GM23338 (cell line): Measurements from ENCODE around the gene ASS1. TPM values are rescaled to one million over a fixed set of nuclear protein-coding genes. Genes with fewer than 3 reads are reported as not detected.

ENCODE experiments used
- ATAC-seq: fragments of 200-7000 bp; cut with Tn5 transposase; 3 replicates; pipeline ENCODE4 v1.9.1; 2020
- DNase-seq: peaks from one replicate; pipeline ENCODE4 v3.0.0-alpha.2; 2015; ENCODE audit warnings: low spot score
- H2AFZ ChIP-seq: fragments of 200-600 bp; sonication (generic); 2 replicates; pipeline ENCODE4 v1.8.0; 2016; ENCODE audit warnings: antibody characterized with exemption, mild to moderate bottlenecking, moderate library complexity
- H3F3A ChIP-seq: fragments of 200-600 bp; sonication (generic); replicated peaks from 2 replicates; pipeline ENCODE4 v1.8.0; 2017; ENCODE audit warnings: antibody characterized with exemption, mixed run types, low read depth
- H3K27ac ChIP-seq: fragments of 200-600 bp; sonication (generic); 2 replicates; pipeline ENCODE4 v1.6.1; 2016; ENCODE audit warnings: low read depth
- H3K27me3 ChIP-seq: fragments of 200-600 bp; sonication (generic); 2 replicates; pipeline ENCODE4 v1.8.0; 2016; ENCODE audit warnings: mild to moderate bottlenecking, mixed run types, moderate library complexity; ENCODE audit not compliant: insufficient read depth
- H3K36me3 ChIP-seq: fragments of 200-600 bp; sonication (generic); 2 replicates; pipeline ENCODE4 v1.8.0; 2016; ENCODE audit warnings: mild to moderate bottlenecking; ENCODE audit not compliant: insufficient read depth
- H3K4me1 ChIP-seq: fragments of 200-600 bp; sonication (generic); 2 replicates; pipeline ENCODE4 v1.8.0; 2016; ENCODE audit warnings: mild to moderate bottlenecking, moderate library complexity; ENCODE audit not compliant: insufficient read depth
- H3K4me2 ChIP-seq: fragments of 200-600 bp; sonication (generic); 2 replicates; pipeline ENCODE4 v1.7.1; 2017; ENCODE audit warnings: mixed run types
- H3K4me3 ChIP-seq: fragments of 200-600 bp; sonication (generic); 2 replicates; pipeline ENCODE4 v1.6.1; 2016; ENCODE audit warnings: mixed run types
- H3K79me2 ChIP-seq: fragments of 200-600 bp; sonication (generic); replicated peaks from 2 replicates; pipeline ENCODE4 v1.8.0; 2017; ENCODE audit warnings: mild to moderate bottlenecking; ENCODE audit not compliant: insufficient read depth
- H3K9me2 ChIP-seq: fragments of 200-600 bp; sonication (generic); 2 replicates; pipeline ENCODE4 v1.8.0; 2017; ENCODE audit not compliant: insufficient read depth
- H4K20me1 ChIP-seq: fragments of 200-600 bp; sonication (generic); replicated peaks from 2 replicates; pipeline ENCODE4 v1.8.0; 2017; ENCODE audit warnings: mild to moderate bottlenecking; ENCODE audit not compliant: insufficient read depth
- H3K27ac Mint-ChIP-seq: 2 replicates; pipeline ENCODE4 v1.8.0; 2020; ENCODE audit warnings: inconsistent platforms, mild to moderate bottlenecking, moderate library complexity, mixed read lengths
- H3K27me3 Mint-ChIP-seq: 3 replicates; pipeline ENCODE4 v1.8.0; 2022; ENCODE audit warnings: low read depth, mild to moderate bottlenecking, moderate library complexity, mixed read lengths, inconsistent platforms; ENCODE audit not compliant: insufficient read depth, poor library complexity
- H3K36me3 Mint-ChIP-seq: 3 replicates; pipeline ENCODE4 v1.8.0; 2021; ENCODE audit warnings: low read depth, mild to moderate bottlenecking, inconsistent platforms, moderate library complexity, mixed read lengths
- H3K4me1 Mint-ChIP-seq: 3 replicates; pipeline ENCODE4 v1.8.0; 2020; ENCODE audit warnings: mild to moderate bottlenecking, inconsistent platforms, mixed read lengths
- H3K4me3 Mint-ChIP-seq: 3 replicates; pipeline ENCODE4 v1.8.0; 2021; ENCODE audit warnings: moderate library complexity, mild to moderate bottlenecking, inconsistent platforms, mixed read lengths
- H3K9me3 Mint-ChIP-seq: 3 replicates; pipeline ENCODE4 v1.8.0; 2020; ENCODE audit warnings: moderate library complexity, mild to moderate bottlenecking, inconsistent platforms, mixed read lengths
- EZH2 ChIP-seq: fragments of 200-600 bp; sonication (generic); IDR thresholded peaks from one replicate; pipeline ENCODE4 v1.8.0; 2017; ENCODE audit warnings: antibody characterized with exemption, mild to moderate bottlenecking, low read depth; ENCODE audit not compliant: unreplicated experiment
- EZH2phosphoT487 ChIP-seq: fragments of 200-600 bp; sonication (generic); IDR thresholded peaks from one replicate; pipeline ENCODE4 v1.8.1; 2018; ENCODE audit warnings: antibody characterized with exemption; ENCODE audit not compliant: unreplicated experiment
- POLR2AphosphoS5 ChIP-seq: IDR thresholded peaks from 2 replicates; pipeline ENCODE4 v1.6.1; 2016; ENCODE audit warnings: antibody characterized with exemption, low read depth
- STAT1 ChIP-seq: IDR thresholded peaks from one replicate; pipeline ENCODE4 v1.6.1; 2016; ENCODE audit warnings: antibody characterized with exemption; ENCODE audit not compliant: unreplicated experiment
- ZNF114 ChIP-seq: fragments of 250-450 bp; sonication (Bioruptor Pico); IDR thresholded peaks from 2 replicates; pipeline ENCODE4 v1.5.0; 2020; ENCODE audit warnings: mild to moderate bottlenecking, moderate library complexity
- polyA plus RNA-seq: library from polyadenylated mRNA; unstranded; fragments of >200 nt; fragmentation: Nextera tagmentation; extraction: Ambion mirVana; gene quantifications from 2 replicates; pipeline ENCODE4 v1.2.1, GENCODE V29; 2016
- total RNA-seq: library from RNA; depleted of rRNA; stranded (reverse); fragments of >200 nt; shearing (Covaris generic); gene quantifications from 2 replicates; pipeline ENCODE4 v1.2.3, GENCODE V29; 2014
- TF ChIP-seq, protein P1 (sequence below), 2 experiments: fragments of 200-600 bp in 1 of 2; sonication (generic) in 1 of 2; conservative IDR thresholded peaks; 2 replicates each; pipeline versions ENCODE4 v1.5.1 to v1.6.1; 2016 to 2017; ENCODE audit warnings: antibody characterized with exemption in 2 of 2, low read depth in 2 of 2, mild to moderate bottlenecking in 2 of 2, moderate library complexity in 1 of 2
- TF ChIP-seq, protein P2 (sequence below): fragments of 250-450 bp; sonication (Bioruptor Pico); IDR thresholded peaks from 2 replicates; pipeline ENCODE4 v1.5.0; 2020; ENCODE audit warnings: mild to moderate bottlenecking, moderate library complexity

Gene ASS1
- total and polyA plus RNA-seq, 2 experiments from 2014 or later = 65.8 to 103 TPM

DNA sequence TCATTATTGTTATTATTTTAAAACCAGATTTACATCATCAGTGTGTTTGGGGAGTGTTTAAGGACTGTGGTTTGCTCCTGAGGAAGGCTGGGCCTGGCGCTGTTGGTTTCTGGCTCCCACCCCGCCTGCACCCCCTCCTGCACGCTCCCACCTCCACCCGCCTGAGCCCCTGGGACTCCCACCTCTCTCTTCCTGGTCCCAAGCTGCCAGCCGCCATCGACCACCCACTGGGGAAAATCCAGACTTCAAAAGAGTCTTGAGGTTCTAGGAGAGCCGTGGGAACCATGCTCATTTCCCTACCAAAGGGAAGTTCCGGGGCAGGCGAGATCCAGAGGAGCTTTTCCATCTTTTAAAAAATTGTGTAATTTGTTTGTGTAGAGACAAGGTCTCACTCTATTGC, 99.6 kb downstream of the ASS1 start:
- H3K9me2 ChIP-seq = no peaks in the 10 kb centered on the region
- H3K36me3 Mint-ChIP-seq = peaks cover 6% of the 10 kb centered on the region; the same call in 2 of the 3 replicates
- H4K20me1 ChIP-seq = no peaks in the 10 kb centered on the region
- no peak overlapping the region for H3K4me2 ChIP-seq
- peaks cover 11% of the 10 kb centered on the region for H3K9me3 Mint-ChIP-seq
- DNase-seq = no peak
- no peak for ATAC-seq
- H3K4me3 Mint-ChIP-seq = no peak overlapping the region
- no peaks in the 10 kb centered on the region for H3K36me3 ChIP-seq
- no peak overlapping the region for H3K27ac ChIP-seq
- H3K79me2 ChIP-seq = no peaks in the 10 kb centered on the region
- H3K4me1 ChIP-seq = peaks cover 6% of the 10 kb centered on the region
- H3K27me3 ChIP-seq = no peaks in the 10 kb centered on the region
- no peak overlapping the region for H3K4me3 ChIP-seq
- 0 out of 2 replicates have a peak, but pooled peaks cover 3% of the 10 kb centered on the region for H3F3A ChIP-seq
- H3K27ac Mint-ChIP-seq = no peak overlapping the region
- H3K4me1 Mint-ChIP-seq = peaks cover 33% of the 10 kb centered on the region
- peaks cover 20% of the 10 kb centered on the region for H3K27me3 Mint-ChIP-seq
- TF ChIP-seq EZH2 (no peak), ZNF114 (no peak), STAT1 (no peak), POLR2AphosphoS5 (no peak), EZH2phosphoT487 (no peak)
- TF ChIP-seq, protein P1, sequence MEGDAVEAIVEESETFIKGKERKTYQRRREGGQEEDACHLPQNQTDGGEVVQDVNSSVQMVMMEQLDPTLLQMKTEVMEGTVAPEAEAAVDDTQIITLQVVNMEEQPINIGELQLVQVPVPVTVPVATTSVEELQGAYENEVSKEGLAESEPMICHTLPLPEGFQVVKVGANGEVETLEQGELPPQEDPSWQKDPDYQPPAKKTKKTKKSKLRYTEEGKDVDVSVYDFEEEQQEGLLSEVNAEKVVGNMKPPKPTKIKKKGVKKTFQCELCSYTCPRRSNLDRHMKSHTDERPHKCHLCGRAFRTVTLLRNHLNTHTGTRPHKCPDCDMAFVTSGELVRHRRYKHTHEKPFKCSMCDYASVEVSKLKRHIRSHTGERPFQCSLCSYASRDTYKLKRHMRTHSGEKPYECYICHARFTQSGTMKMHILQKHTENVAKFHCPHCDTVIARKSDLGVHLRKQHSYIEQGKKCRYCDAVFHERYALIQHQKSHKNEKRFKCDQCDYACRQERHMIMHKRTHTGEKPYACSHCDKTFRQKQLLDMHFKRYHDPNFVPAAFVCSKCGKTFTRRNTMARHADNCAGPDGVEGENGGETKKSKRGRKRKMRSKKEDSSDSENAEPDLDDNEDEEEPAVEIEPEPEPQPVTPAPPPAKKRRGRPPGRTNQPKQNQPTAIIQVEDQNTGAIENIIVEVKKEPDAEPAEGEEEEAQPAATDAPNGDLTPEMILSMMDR (conservative IDR thresholded peaks at IDR 0.05; ENCODE audit: low read depth in 2 of 2) = no peak
- TF ChIP-seq, protein P2, sequence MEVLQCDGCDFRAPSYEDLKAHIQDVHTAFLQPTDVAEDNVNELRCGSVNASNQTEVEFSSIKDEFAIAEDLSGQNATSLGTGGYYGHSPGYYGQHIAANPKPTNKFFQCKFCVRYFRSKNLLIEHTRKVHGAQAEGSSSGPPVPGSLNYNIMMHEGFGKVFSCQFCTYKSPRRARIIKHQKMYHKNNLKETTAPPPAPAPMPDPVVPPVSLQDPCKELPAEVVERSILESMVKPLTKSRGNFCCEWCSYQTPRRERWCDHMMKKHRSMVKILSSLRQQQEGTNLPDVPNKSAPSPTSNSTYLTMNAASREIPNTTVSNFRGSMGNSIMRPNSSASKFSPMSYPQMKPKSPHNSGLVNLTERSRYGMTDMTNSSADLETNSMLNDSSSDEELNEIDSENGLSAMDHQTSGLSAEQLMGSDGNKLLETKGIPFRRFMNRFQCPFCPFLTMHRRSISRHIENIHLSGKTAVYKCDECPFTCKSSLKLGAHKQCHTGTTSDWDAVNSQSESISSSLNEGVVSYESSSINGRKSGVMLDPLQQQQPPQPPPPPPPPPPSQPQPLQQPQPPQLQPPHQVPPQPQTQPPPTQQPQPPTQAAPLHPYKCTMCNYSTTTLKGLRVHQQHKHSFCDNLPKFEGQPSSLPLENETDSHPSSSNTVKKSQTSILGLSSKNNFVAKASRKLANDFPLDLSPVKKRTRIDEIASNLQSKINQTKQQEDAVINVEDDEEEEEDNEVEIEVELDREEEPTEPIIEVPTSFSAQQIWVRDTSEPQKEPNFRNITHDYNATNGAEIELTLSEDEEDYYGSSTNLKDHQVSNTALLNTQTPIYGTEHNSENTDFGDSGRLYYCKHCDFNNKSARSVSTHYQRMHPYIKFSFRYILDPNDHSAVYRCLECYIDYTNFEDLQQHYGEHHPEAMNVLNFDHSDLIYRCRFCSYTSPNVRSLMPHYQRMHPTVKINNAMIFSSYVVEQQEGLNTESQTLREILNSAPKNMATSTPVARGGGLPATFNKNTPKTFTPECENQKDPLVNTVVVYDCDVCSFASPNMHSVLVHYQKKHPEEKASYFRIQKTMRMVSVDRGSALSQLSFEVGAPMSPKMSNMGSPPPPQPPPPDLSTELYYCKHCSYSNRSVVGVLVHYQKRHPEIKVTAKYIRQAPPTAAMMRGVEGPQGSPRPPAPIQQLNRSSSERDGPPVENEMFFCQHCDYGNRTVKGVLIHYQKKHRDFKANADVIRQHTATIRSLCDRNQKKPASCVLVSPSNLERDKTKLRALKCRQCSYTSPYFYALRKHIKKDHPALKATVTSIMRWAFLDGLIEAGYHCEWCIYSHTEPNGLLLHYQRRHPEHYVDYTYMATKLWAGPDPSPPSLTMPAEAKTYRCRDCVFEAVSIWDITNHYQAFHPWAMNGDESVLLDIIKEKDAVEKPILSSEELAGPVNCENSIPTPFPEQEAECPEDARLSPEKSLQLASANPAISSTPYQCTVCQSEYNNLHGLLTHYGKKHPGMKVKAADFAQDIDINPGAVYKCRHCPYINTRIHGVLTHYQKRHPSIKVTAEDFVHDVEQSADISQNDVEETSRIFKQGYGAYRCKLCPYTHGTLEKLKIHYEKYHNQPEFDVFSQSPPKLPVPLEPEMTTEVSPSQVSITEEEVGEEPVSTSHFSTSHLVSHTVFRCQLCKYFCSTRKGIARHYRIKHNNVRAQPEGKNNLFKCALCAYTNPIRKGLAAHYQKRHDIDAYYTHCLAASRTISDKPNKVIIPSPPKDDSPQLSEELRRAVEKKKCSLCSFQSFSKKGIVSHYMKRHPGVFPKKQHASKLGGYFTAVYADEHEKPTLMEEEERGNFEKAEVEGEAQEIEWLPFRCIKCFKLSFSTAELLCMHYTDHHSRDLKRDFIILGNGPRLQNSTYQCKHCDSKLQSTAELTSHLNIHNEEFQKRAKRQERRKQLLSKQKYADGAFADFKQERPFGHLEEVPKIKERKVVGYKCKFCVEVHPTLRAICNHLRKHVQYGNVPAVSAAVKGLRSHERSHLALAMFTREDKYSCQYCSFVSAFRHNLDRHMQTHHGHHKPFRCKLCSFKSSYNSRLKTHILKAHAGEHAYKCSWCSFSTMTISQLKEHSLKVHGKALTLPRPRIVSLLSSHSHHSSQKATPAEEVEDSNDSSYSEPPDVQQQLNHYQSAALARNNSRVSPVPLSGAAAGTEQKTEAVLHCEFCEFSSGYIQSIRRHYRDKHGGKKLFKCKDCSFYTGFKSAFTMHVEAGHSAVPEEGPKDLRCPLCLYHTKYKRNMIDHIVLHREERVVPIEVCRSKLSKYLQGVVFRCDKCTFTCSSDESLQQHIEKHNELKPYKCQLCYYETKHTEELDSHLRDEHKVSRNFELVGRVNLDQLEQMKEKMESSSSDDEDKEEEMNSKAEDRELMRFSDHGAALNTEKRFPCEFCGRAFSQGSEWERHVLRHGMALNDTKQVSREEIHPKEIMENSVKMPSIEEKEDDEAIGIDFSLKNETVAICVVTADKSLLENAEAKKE = no peak
- H2AFZ ChIP-seq = peak overlapping the region; percentile 47; the same call in 1 of the 2 replicates
